ENCODE results near the gene IQCF6. TPM values are rescaled to one million over a fixed set of nuclear protein-coding genes. Genes with fewer than 3 reads are reported as not detected.

IQCF6 gene
- total and polyA plus RNA-seq, 2 donors (not counting 3 experiments of a cell fraction or from before 2014, with no cell fraction given) = not detected

DNA sequence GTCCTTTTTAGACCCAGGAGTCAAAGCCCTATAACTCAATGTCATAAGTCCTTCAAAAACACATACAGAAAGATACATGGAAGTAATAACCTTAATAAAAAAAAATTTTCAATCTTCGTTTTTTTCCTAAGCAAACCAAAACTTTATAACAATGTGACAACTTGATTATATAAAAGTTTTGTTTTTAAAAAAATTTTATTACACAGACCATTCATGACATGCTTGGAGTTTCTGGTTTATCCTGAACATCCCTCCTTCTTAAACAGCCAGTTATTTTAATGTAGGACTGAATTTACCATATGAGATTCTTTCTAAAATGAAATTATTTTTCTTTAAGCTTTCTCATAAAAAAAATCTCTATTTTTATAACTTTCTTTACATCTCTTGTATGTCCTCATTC, 30.7 kb downstream of the IQCF6 start:
- ChIA-PET CTCF (no interaction called here), POLR2A (no interaction called here)
- Histone ChIP-seq H3K9ac (replicated peaks; ENCODE audit: extremely low read depth, insufficient read depth, low read length) (no peak overlapping the region), H3K9me1 (replicated peaks; ENCODE audit: control insufficient read depth, extremely low read depth, insufficient read depth, low read length) (no peaks in the 10 kb centered on the region), H3K27me3 (ENCODE audit: control insufficient read depth in 2 of 2, insufficient read depth in 2 of 2, low read length in 2 of 2) (peaks cover 2 to 3% of the 10 kb centered on the region in 2 experiments), H2AFZ (ENCODE audit: low read depth, low read length) (no peak overlapping the region), H3K27ac (ENCODE audit: insufficient read depth, low read depth, low read length) (no peak overlapping the region), H3K4me1 (ENCODE audit: control insufficient read depth, extremely low read depth, insufficient read depth, low read length) (no peaks in the 10 kb centered on the region), H3K9me3 (replicated peaks; ENCODE audit: control insufficient read depth, insufficient read depth, low read length) (no peaks in the 10 kb centered on the region), H3K4me3 (replicated peaks in 1 of 3; ENCODE audit: insufficient read depth in 1 of 3, low read depth in 1 of 3, low read length in 3 of 3) (no peak overlapping the region), H4K20me1 (replicated peaks; ENCODE audit: control insufficient read depth, extremely low read depth, insufficient read depth, low read length) (no peaks in the 10 kb centered on the region), H3K4me2 (ENCODE audit: insufficient read depth, low read length) (no peak overlapping the region), H3K36me3 (ENCODE audit: control insufficient read depth in 2 of 2, extremely low read depth in 1 of 2, insufficient read depth in 2 of 2, low read length in 2 of 2) (no peaks in the 10 kb centered on the region), H3K79me2 (ENCODE audit: control insufficient read depth, insufficient read depth, low read length) (no peaks in the 10 kb centered on the region)
- dilution Hi-C loops (cut with MboI; ENCODE audit: extremely low pct_ligation_motif_present, low sequenced_read_pairs) = no loop called here
- intact Hi-C loops (cut with micrococcal nuclease) = no loop called here
- TF ChIP-seq MYC (IDR thresholded peaks at IDR 0.05; ENCODE audit: low read depth, low read length) = no peak
- no peak for TF ChIP-seq EZH2 (IDR thresholded peaks at IDR 0.05; ENCODE audit: borderline replicate concordance, low read depth, low read length, severe bottlenecking)
- no peak for TF ChIP-seq FOS (IDR thresholded peaks at IDR 0.05; ENCODE audit: borderline replicate concordance, insufficient read depth, low read length)
- no peak for TF ChIP-seq POLR2AphosphoS5 (IDR thresholded peaks at IDR 0.05; ENCODE audit: insufficient read depth, low read depth, low read length)
- TF ChIP-seq, protein P1, sequence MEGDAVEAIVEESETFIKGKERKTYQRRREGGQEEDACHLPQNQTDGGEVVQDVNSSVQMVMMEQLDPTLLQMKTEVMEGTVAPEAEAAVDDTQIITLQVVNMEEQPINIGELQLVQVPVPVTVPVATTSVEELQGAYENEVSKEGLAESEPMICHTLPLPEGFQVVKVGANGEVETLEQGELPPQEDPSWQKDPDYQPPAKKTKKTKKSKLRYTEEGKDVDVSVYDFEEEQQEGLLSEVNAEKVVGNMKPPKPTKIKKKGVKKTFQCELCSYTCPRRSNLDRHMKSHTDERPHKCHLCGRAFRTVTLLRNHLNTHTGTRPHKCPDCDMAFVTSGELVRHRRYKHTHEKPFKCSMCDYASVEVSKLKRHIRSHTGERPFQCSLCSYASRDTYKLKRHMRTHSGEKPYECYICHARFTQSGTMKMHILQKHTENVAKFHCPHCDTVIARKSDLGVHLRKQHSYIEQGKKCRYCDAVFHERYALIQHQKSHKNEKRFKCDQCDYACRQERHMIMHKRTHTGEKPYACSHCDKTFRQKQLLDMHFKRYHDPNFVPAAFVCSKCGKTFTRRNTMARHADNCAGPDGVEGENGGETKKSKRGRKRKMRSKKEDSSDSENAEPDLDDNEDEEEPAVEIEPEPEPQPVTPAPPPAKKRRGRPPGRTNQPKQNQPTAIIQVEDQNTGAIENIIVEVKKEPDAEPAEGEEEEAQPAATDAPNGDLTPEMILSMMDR (IDR thresholded peaks at IDR 0.05; ENCODE audit: extremely low read depth in 1 of 2, insufficient read depth in 1 of 2, low read depth in 1 of 2, low read length in 2 of 2) = no peak
- TF ChIP-seq, protein P2, sequence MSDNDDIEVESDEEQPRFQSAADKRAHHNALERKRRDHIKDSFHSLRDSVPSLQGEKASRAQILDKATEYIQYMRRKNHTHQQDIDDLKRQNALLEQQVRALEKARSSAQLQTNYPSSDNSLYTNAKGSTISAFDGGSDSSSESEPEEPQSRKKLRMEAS (IDR thresholded peaks at IDR 0.05; ENCODE audit: insufficient read depth, insufficient read length) = no peak
- no peak for TF ChIP-seq JUN (IDR thresholded peaks at IDR 0.05; ENCODE audit: borderline replicate concordance, insufficient read depth, insufficient read length, low read depth)
- TF ChIP-seq GATA2 (IDR thresholded peaks at IDR 0.05; ENCODE audit: insufficient read depth, insufficient read length, low read depth, low read length) = no peak
- no peak for TF ChIP-seq POLR2A (IDR thresholded peaks at IDR 0.05; ENCODE audit: low read depth, low read length)
- FAIRE-seq (no peak), DNase-seq (ENCODE audit: low read depth, low spot score) (no peak)
- no TSS peak for BruUV-seq (replicated peaks)

All from endothelial cell of umbilical vein (primary cell).